Small intestine (tissue), 7 donors: ENCODE measurements around the gene ITCH. TPM values are rescaled to one million over a fixed set of nuclear protein-coding genes. Genes with fewer than 3 reads are reported as not detected.
A peak's percentile ranks its signal among the peaks of the same experiment; 100 is the strongest.
"Not testable (repeated sequence)": the region's sequence is repeated elsewhere in the genome, so short reads cannot be mapped to it uniquely, and the experiment has no call there.

Experiments
- DNase-seq, 2 donors: peaks; one replicate each; pipeline versions ENCODE4 v3.0.0 to v3.0.0-alpha.2; 2013
- FAIRE-seq: peaks from 2 replicates; lab custom pipeline; 2012; peaks lifted over from hg19 to GRCh38; lab: Jason Lieb, UNC
- H3K27ac ChIP-seq, 3 donors: one replicate each; pipeline ENCODE4 v1.5.1; 2013; ENCODE audit warnings: low read length in 2 of 3, mild to moderate bottlenecking in 2 of 3, control low read depth in 1 of 3, inconsistent platforms in 1 of 3, low read depth in 1 of 3, moderate library complexity in 1 of 3
- H3K27me3 ChIP-seq, 3 donors: one replicate each; pipeline ENCODE4 v1.6.1; 2013; ENCODE audit warnings: low read length in 3 of 3, inconsistent platforms in 1 of 3; ENCODE audit not compliant: control insufficient read depth in 3 of 3, insufficient read depth in 3 of 3
- H3K36me3 ChIP-seq, 3 donors: one replicate each; pipeline ENCODE4 v1.6.1; 2013; ENCODE audit warnings: low read length in 3 of 3, inconsistent platforms in 1 of 3, low read depth in 1 of 3, mild to moderate bottlenecking in 1 of 3, moderate library complexity in 1 of 3; ENCODE audit not compliant: control insufficient read depth in 3 of 3, insufficient read depth in 2 of 3
- H3K4me1 ChIP-seq, 3 donors: one replicate each; pipeline ENCODE4 v1.6.1; 2013; ENCODE audit warnings: low read length in 2 of 3, inconsistent platforms in 1 of 3, low read depth in 1 of 3, mild to moderate bottlenecking in 1 of 3, moderate library complexity in 1 of 3; ENCODE audit not compliant: control insufficient read depth in 3 of 3, insufficient read depth in 2 of 3
- H3K4me3 ChIP-seq, 3 donors: one replicate each; pipeline ENCODE4 v1.5.1; 2013; ENCODE audit warnings: low read length in 3 of 3, control low read depth in 1 of 3, inconsistent platforms in 1 of 3, low read depth in 1 of 3, mild to moderate bottlenecking in 1 of 3, moderate library complexity in 1 of 3
- H3K9me3 ChIP-seq, 2 donors: one replicate each; pipeline ENCODE4 v1.6.1; 2013; ENCODE audit warnings: low read depth in 1 of 2, low read length in 1 of 2; ENCODE audit not compliant: control insufficient read depth in 2 of 2, insufficient read depth in 1 of 2
- WGBS, 3 donors: extraction: QIAGEN DNeasy Blood & Tissue Kit; methylation state at CpG; one replicate each; pipeline ENCODE4 v1.1.7; 2013; 5-methylcytosine and 5-hydroxymethylcytosine counted together
- polyA plus RNA-seq, 4 donors: library from polyadenylated mRNA; stranded (reverse) in 3 of 4; unstranded in 1 of 4; fragments of 200-250 nt in 3 of 4; fragments of 120-200 nt in 1 of 4; gene quantifications; one replicate each; pipeline versions ENCODE4 v1.2.1 to v1.2.3, GENCODE V29; 2013
- donor health status: healthy with polysubstance abuse.
- donor health status: control.
- donor health status: control.
- donor health status: Bipolar disorder and iron deficiency.
- donor health status: healthy.

The ITCH gene
- polyA plus RNA-seq, 4 donors = 12.0 to 35.1 (median 16.7) TPM

GRCh38 chr20:34328207-34328606, 34.9 kb upstream of the ITCH start:
- H3K36me3 ChIP-seq, FAIRE-seq: not testable (repeated sequence)
- WGBS, 3 donors = 94 to 98% (median 97%) methylated on average over 4 of the region's 4 CpGs

DNA sequence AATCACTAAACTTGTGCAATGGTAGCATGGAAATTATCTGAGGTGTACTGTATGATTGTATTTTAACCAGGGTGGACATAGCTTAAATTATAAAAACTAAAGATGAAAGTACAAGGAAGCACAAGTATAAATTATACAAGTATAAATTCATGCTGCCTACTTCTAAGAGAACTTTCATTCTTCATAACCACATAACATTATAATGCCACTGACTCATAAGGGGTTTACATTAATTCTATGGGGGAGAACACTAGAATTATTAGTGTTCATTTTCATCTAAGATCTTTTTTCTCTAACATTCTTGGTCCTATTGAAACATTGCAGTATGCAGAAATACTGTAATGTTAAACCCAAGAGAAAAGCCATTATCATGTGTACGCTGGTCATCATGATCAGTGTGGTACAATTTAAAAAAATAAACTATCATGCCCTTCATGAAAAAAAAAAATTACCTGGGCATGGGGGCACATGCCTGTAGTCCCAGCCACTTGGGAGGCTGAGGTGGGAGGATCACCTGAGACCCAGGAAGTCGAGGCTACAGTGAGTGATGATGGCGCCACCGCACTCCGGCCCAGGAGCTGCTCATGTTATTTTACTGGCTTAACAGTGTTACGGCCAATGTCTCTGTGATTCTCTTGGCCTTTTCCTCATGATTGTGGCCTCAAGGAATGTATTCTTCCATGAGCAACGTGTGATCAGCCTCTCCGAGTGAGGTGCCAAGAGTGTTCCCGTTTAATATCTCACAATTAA, 34.0 kb upstream of the ITCH start:
- Histone ChIP-seq H3K36me3 (no peaks in the 10 kb centered on the region), H3K27ac (no peak overlapping the region), H3K4me1 (peaks cover 0 to 4% (median 0%) of the 10 kb centered on the region in 3 donors), H3K4me3 (no peak overlapping the region), H3K9me3 (no peaks in the 10 kb centered on the region), H3K27me3 (no peaks in the 10 kb centered on the region)
- WGBS, 3 donors = 88 to 91% (median 90%) methylated on average over 9 of the region's 9 CpGs
- DNase-seq (no peak), FAIRE-seq (no peak)

More at GRCh38 chr20:34328207-34328606, 34.9 kb upstream of the ITCH start:
- not testable (repeated sequence) for H3K27ac ChIP-seq, H3K4me3 ChIP-seq, DNase-seq, H3K4me1 ChIP-seq, H3K27me3 ChIP-seq, H3K9me3 ChIP-seq

- WGBS, 3 donors = 62 to 85% (median 63%) methylated on average over 15 of the region's 15 CpGs
- H3K27me3 ChIP-seq, H3K4me3 ChIP-seq, H3K4me1 ChIP-seq, H3K27ac ChIP-seq, DNase-seq, H3K36me3 ChIP-seq, H3K9me3 ChIP-seq, FAIRE-seq: not testable (repeated sequence)
Measured at GRCh38 chr20:34330861-34331544, 32.1 kb upstream of the ITCH start.

GRCh38 chr20:34331838-34332237, 31.2 kb upstream of the ITCH start:
- FAIRE-seq (no peak), DNase-seq (no peak)
- Histone ChIP-seq H3K36me3 (no peaks in the 10 kb centered on the region), H3K27ac (no peak overlapping the region), H3K27me3 (no peaks in the 10 kb centered on the region), H3K4me1 (peaks cover 0 to 10% (median 0%) of the 10 kb centered on the region in 3 donors), H3K9me3 (no peaks in the 10 kb centered on the region), H3K4me3 (no peak overlapping the region)
- WGBS, 3 donors = 88 to 93% (median 91%) methylated on average over 7 of the region's 7 CpGs

- 85 to 92% (median 90%) methylated on average over 19 of the region's 19 CpGs for WGBS, 3 donors
- Histone ChIP-seq H3K4me1 (peaks cover 0 to 10% (median 0%) of the 10 kb centered on the region in 3 donors), H3K36me3 (no peaks in the 10 kb centered on the region), H3K9me3 (no peaks in the 10 kb centered on the region), H3K27ac (no peak overlapping the region), H3K27me3 (no peaks in the 10 kb centered on the region), H3K4me3 (no peak overlapping the region)
- FAIRE-seq = no peak
- DNase-seq = no peak
Measured at GRCh38 chr20:34332262-34332920, 30.7 kb upstream of the ITCH start.

- no peak for FAIRE-seq
- Histone ChIP-seq H3K4me3 (no peak overlapping the region), H3K27ac (no peak overlapping the region), H3K9me3 (no peaks in the 10 kb centered on the region), H3K27me3 (no peaks in the 10 kb centered on the region), H3K36me3 (no peaks in the 10 kb centered on the region), H3K4me1 (peaks cover 0 to 10% (median 0%) of the 10 kb centered on the region in 3 donors)
- 36 to 68% (median 53%) methylated on average over 4 of the region's 4 CpGs for WGBS, 3 donors
- DNase-seq = peak in 1 of 2 donors; percentile 27
Measured at GRCh38 chr20:34333786-34334185, 29.3 kb upstream of the ITCH start.

GRCh38 chr20:34334654-34335407, 28.2 kb upstream of the ITCH start:
- Histone ChIP-seq H3K27ac (no peak overlapping the region), H3K27me3 (no peaks in the 10 kb centered on the region), H3K9me3 (no peaks in the 10 kb centered on the region), H3K4me3 (no peak overlapping the region), H3K4me1 (peaks cover 0 to 10% (median 0%) of the 10 kb centered on the region in 3 donors), H3K36me3 (no peaks in the 10 kb centered on the region)
- DNase-seq (peak in 1 of 2 donors; percentile 28), FAIRE-seq (no peak)
- 61 to 74% (median 70%) methylated on average over 5 of the region's 5 CpGs for WGBS, 3 donors

DNA sequence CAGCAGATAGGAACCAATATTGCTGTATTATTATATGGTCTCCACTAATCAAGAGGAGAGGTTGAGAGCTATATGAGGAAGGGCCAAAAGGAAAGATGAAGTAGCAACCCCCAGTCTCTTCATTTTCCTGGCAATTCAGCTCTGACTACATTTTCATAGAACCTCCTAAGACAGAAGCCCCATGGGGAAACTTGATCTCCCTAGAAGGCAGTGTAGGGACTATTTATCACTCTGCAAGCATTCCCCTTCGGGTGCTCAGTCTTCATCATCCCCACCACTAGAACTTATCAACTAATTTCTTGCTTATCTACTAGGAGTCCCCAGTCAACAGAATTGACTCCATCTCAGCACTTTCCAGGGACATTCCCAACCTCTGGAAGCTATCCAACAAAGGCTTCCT, 25.5 kb upstream of the ITCH start:
- no peaks in the 10 kb centered on the region for H3K36me3 ChIP-seq
- 17 to 43% (median 20%) methylated on average over 1 of the region's 1 CpG for WGBS, 3 donors

More for the DNA sequence above, 25.5 kb upstream of the ITCH start:
- Histone ChIP-seq H3K4me3 (no peak overlapping the region), H3K9me3 (no peaks in the 10 kb centered on the region), H3K27ac (no peak overlapping the region), H3K27me3 (no peaks in the 10 kb centered on the region), H3K4me1 (peaks cover 0 to 10% (median 0%) of the 10 kb centered on the region in 3 donors)
- DNase-seq (no peak), FAIRE-seq (no peak)
